Epithelial cell of proximal tubule (primary cell): ENCODE measurements around the gene PRPSAP2. TPM values are rescaled to one million over a fixed set of nuclear protein-coding genes. Genes with fewer than 3 reads are reported as not detected.

Source experiments
- DNase-seq: peaks from one replicate; pipeline ENCODE4 v3.0.0-alpha.2; 2011; ENCODE audit warnings: low read depth
- H3K4me3 ChIP-seq: 2 replicates; pipeline ENCODE4 v1.5.1; 2011; ENCODE audit warnings: low read depth, mild to moderate bottlenecking, low read length
- CTCF ChIP-seq: conservative IDR thresholded peaks from 2 replicates; pipeline ENCODE4 v1.5.1; 2012; ENCODE audit warnings: low read depth, mild to moderate bottlenecking, low read length
- total RNA-seq: library from RNA; depleted of rRNA; stranded (reverse); fragments of >200 nt; gene quantifications from 2 replicates; pipeline ENCODE4 v1.2.3, GENCODE V29; 2015

PRPSAP2 gene
- total RNA-seq, 1 donor from 2014 or later: 20.5 TPM

DNA sequence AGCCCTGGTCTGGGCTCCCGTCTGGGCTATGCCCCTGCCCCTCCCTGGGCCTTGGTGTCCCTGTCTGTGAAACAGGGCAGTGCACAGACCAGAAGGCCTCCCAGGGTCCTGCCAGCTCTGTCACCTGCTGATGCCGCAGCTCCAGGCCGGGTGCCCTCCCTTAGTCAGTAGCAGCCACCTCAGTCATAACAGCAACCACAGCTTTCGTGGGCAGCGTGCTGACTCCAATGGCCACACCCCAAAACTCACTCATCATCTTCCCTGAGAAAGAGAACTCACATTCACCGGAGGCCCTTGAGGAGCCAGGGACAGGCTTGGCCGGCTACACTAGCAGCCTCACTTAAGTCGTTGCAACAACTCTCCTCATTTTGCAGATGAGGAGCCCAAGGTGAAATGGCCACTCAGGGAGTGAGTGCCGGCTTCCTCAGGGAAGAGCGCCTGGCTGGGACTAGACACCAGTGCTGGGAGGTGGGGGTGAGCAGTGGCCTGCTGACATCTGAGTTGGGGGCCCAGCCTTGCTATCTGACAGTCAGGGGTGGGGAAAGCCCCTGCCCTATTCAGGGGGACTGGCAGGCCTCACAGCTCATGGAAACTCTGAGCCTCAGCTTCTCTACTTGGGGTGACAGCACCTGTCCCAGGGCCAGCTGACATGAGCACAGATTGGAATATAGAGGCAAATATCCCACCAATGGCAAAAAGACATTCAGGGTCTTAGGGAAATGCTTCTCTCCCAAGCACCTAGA lies 116.6 kb downstream of the PRPSAP2 start:
- no peak for TF ChIP-seq CTCF
- H3K4me3 ChIP-seq: no peak overlapping the region
- no peak for DNase-seq

GRCh38 chr17:18975597-18975996 lies 117.7 kb downstream of the PRPSAP2 start:
- H3K4me3 ChIP-seq: no peak overlapping the region
- TF ChIP-seq CTCF: no peak
- DNase-seq: no peak

DNA sequence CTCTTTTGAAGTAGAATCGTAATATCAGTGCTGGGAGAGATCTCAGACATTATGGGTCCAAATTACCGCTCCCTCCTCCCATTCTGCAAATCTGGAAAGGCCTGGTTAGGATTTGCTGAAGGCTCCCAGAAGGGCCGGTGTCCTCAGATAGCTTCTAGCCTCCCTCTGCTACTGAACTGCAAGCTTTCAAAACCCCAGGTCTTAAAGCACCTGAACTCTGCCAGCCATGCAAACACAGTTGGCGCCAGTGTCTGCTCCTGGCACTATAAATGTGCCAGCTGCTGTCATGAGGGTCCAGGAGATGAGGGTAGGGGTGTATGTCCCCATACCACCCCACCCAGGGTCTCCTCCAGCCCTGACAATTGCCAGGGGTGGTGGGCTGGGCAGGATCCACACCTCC lies 118.3 kb downstream of the PRPSAP2 start:
- no peak for TF ChIP-seq CTCF
- DNase-seq: no peak
- no peak overlapping the region for H3K4me3 ChIP-seq

DNA sequence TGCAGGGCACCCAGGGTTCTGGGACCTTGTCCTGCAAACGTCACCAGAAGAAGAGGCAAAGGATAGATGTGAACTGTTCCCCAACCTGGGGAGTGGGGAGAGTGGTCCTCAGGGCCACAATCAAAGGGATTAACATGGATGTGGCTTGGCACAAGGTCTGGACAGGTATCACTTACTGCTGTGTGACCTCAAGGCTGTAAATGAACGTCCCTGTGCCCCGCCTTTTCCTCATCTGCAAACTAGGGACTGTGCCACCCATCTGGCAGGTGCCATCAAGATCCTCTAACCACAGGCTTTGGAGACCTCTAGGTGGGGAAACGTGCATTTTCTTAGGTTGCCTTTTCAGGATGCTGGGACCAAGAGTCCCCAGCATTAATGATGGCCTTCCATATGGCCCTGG lies 119.1 kb downstream of the PRPSAP2 start:
- DNase-seq: no peak
- TF ChIP-seq CTCF: no peak
- no peak overlapping the region for H3K4me3 ChIP-seq

- no peak overlapping the region for H3K4me3 ChIP-seq
- no peak for TF ChIP-seq CTCF
- DNase-seq: no peak
Measured at GRCh38 chr17:18977646-18978045, 119.7 kb downstream of the PRPSAP2 start.

GRCh38 chr17:18978050-18978449 lies 120.1 kb downstream of the PRPSAP2 start:
- H3K4me3 ChIP-seq: no peak overlapping the region
- no peak for TF ChIP-seq CTCF
- no peak for DNase-seq

GRCh38 chr17:18978655-18979054 lies 120.7 kb downstream of the PRPSAP2 start:
- no peak overlapping the region for H3K4me3 ChIP-seq
- no peak for DNase-seq
- TF ChIP-seq CTCF: no peak
